GM12891 (cell line): Measurements from ENCODE around the gene UIMC1.

ENCODE experiments used
- POLR2A ChIP-seq: IDR thresholded peaks from 2 replicates; pipeline ENCODE4 v1.6.1; 2011; ENCODE audit warnings: low read depth, low read length, control low read depth
- POLR2AphosphoS5 ChIP-seq: IDR thresholded peaks from 2 replicates; pipeline ENCODE4 v1.6.1; 2011; ENCODE audit warnings: low read depth, low read length, control low read depth

GRCh38 chr5:177029498-177029897, 22.9 kb upstream of the UIMC1 start:
- TF ChIP-seq POLR2A (no peak), POLR2AphosphoS5 (no peak)
